PC-9 (cell line): ENCODE measurements around the gene CNTN4.

Source experiments
- EZH2 ChIP-seq: fragments of 200-600 bp; sonication (generic); IDR thresholded peaks from 2 replicates; pipeline ENCODE4 v1.8.0; 2017; ENCODE audit warnings: antibody characterized with exemption, low read depth
- TF ChIP-seq, protein P1 (sequence below): fragments of 200-600 bp; sonication (generic); conservative IDR thresholded peaks from 2 replicates; pipeline ENCODE4 v1.6.1; 2017; ENCODE audit warnings: mixed run types, antibody characterized with exemption, mild to moderate bottlenecking, moderate library complexity

DNA sequence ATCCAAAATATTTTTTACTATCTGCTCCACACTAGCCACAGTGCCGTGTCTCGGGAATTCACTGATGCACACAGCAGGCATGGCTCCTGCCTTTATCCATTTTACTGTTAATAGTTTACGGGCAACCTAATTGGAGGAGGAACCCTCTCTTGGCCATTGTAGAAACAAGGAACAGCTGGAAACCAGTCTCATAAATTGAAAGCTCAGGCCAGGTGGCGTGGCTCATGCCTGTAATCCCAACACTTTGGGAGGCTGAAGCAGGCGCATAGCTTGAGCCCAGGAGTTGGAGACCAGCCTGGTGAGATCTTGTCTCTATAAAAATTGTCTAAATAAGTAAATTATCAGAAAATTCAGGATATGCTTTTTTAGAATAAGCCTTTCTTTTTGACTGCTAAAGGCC is 972.5 kb downstream of the CNTN4 start:
- TF ChIP-seq, protein P1, sequence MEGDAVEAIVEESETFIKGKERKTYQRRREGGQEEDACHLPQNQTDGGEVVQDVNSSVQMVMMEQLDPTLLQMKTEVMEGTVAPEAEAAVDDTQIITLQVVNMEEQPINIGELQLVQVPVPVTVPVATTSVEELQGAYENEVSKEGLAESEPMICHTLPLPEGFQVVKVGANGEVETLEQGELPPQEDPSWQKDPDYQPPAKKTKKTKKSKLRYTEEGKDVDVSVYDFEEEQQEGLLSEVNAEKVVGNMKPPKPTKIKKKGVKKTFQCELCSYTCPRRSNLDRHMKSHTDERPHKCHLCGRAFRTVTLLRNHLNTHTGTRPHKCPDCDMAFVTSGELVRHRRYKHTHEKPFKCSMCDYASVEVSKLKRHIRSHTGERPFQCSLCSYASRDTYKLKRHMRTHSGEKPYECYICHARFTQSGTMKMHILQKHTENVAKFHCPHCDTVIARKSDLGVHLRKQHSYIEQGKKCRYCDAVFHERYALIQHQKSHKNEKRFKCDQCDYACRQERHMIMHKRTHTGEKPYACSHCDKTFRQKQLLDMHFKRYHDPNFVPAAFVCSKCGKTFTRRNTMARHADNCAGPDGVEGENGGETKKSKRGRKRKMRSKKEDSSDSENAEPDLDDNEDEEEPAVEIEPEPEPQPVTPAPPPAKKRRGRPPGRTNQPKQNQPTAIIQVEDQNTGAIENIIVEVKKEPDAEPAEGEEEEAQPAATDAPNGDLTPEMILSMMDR, result no peak
- no peak for TF ChIP-seq EZH2
